Activated T-cell treated with anti-CD3 and anti-CD28 coated beads for 1 hour (primary cell): ENCODE data around the gene PRPF8.
"Not testable (repeated sequence)": the region's sequence is repeated elsewhere in the genome, so short reads cannot be mapped to it uniquely, and the experiment has no call there.

Experiments
- DNase-seq: peaks from one replicate; pipeline ENCODE4 v3.0.0-alpha.2; 2020; ENCODE audit warnings: low read depth

The PRPF8 gene

GRCh38 chr17:1690544-1691221 lies 6.0 kb upstream of the PRPF8 start:
- DNase-seq: no peak

- not testable (repeated sequence) for DNase-seq
Measured at GRCh38 chr17:1688405-1688804, 3.7 kb upstream of the PRPF8 start.

- DNase-seq: no peak
Measured at GRCh38 chr17:1686086-1686485, 1.4 kb upstream of the PRPF8 start.

- DNase-seq: no peak
Measured at GRCh38 chr17:1683459-1683858, 1.2 kb downstream of the PRPF8 start.

- no peak for DNase-seq
Measured at GRCh38 chr17:1676401-1676800, 8.3 kb downstream of the PRPF8 start.

- DNase-seq: no peak
Measured at GRCh38 chr17:1673041-1673785, 11.5 kb downstream of the PRPF8 start.

GRCh38 chr17:1663934-1664333 lies 20.7 kb downstream of the PRPF8 start:
- not testable (repeated sequence) for DNase-seq

GRCh38 chr17:1661045-1661444 lies 23.6 kb downstream of the PRPF8 start:
- no peak for DNase-seq

GRCh38 chr17:1658100-1658499 lies 26.6 kb downstream of the PRPF8 start:
- no peak for DNase-seq

- no peak for DNase-seq
Measured at GRCh38 chr17:1653735-1654134, 30.9 kb downstream of the PRPF8 start.

GRCh38 chr17:1652794-1653193 lies 31.9 kb downstream of the PRPF8 start:
- DNase-seq: not testable (repeated sequence)

- DNase-seq: no peak
Measured at GRCh38 chr17:1651559-1651844, 33.2 kb downstream of the PRPF8 start.

- DNase-seq: no peak
Measured at GRCh38 chr17:1650731-1651558, 33.7 kb downstream of the PRPF8 start.

GRCh38 chr17:1649844-1650501 lies 34.7 kb downstream of the PRPF8 start, which contains the start of gene RILP:
RILP (minus strand) TSS chr17:1649866; CDS start chr17:1649804, 62 bp downstream.
- DNase-seq: no peak

- peak; percentile 90 for DNase-seq
Measured at GRCh38 chr17:1648963-1649843, 35.5 kb downstream of the PRPF8 start.

- DNase-seq: no peak
Measured at GRCh38 chr17:1648173-1648962, 36.3 kb downstream of the PRPF8 start.

GRCh38 chr17:1647802-1648171 lies 36.9 kb downstream of the PRPF8 start:
- DNase-seq: no peak

- DNase-seq: no peak
Measured at GRCh38 chr17:1646199-1646875, 38.3 kb downstream of the PRPF8 start.

- no peak for DNase-seq
Measured at GRCh38 chr17:1645207-1646171, 39.2 kb downstream of the PRPF8 start, which contains the start of gene SCARF1. SCARF1 (minus strand) TSS chr17:1645732; CDS start chr17:1645697, 35 bp downstream.
